GM19395 (cell line): ENCODE measurements around the gene INTS12.
"Not testable (repeated sequence)": the region's sequence is repeated elsewhere in the genome, so short reads cannot be mapped to it uniquely, and the experiment has no call there.

Experiments used
- ATAC-seq: cut with Tn5 transposase; IDR thresholded peaks from one replicate; pipeline ENCODE4 v1.9.1; 2021; ENCODE audit warnings: mild to moderate bottlenecking, moderate library complexity; ENCODE audit not compliant: unreplicated experiment

INTS12 gene

GRCh38 chr4:105708181-105709080 is at the start of gene INTS12, which contains the start of gene GSTCD:
TSS of gene INTS12 (minus strand) at chr4:105708689. CDS start at chr4:105700005, 8,684 bp downstream.
TSS of gene GSTCD (plus strand) at chr4:105708784. CDS start at chr4:105717614, 8,830 bp downstream.
- peak; percentile 86 for ATAC-seq

GRCh38 chr4:105755375-105755774 is 46.9 kb upstream of the INTS12 start:
- ATAC-seq: no peak

GRCh38 chr4:105753361-105753760 is 44.9 kb upstream of the INTS12 start:
- no peak for ATAC-seq

GRCh38 chr4:105751718-105752299 is 43.3 kb upstream of the INTS12 start:
- ATAC-seq: no peak

GRCh38 chr4:105748222-105748621 is 39.7 kb upstream of the INTS12 start:
- no peak for ATAC-seq

GRCh38 chr4:105741548-105741947 is 33.1 kb upstream of the INTS12 start:
- ATAC-seq: no peak

GRCh38 chr4:105735217-105735616 is 26.7 kb upstream of the INTS12 start:
- not testable (repeated sequence) for ATAC-seq

GRCh38 chr4:105729895-105730294 is 21.4 kb upstream of the INTS12 start:
- ATAC-seq: not testable (repeated sequence)

GRCh38 chr4:105725623-105726022 is 17.1 kb upstream of the INTS12 start:
- ATAC-seq: no peak

- ATAC-seq: no peak
These were observed 10.7 kb upstream of the INTS12 start for GRCh38 chr4:105719204-105719603.

- ATAC-seq: no peak
These were observed 7.3 kb upstream of the INTS12 start for GRCh38 chr4:105715692-105716278.

GRCh38 chr4:105714932-105715331 is 6.4 kb upstream of the INTS12 start:
- no peak for ATAC-seq

- ATAC-seq: peak; percentile 56
These were observed 5.6 kb upstream of the INTS12 start for GRCh38 chr4:105714071-105714521.

- ATAC-seq: no peak
These were observed 4.3 kb upstream of the INTS12 start for GRCh38 chr4:105712766-105713165.

GRCh38 chr4:105710678-105711077 is 2.2 kb upstream of the INTS12 start:
- no peak for ATAC-seq

- no peak for ATAC-seq
These were observed 1.6 kb upstream of the INTS12 start for GRCh38 chr4:105710012-105710600.

- ATAC-seq: peak; percentile 43
These were observed 577 bp upstream of the INTS12 start for GRCh38 chr4:105709081-105709450.

- ATAC-seq: no peak
These were observed 708 bp downstream of the INTS12 start for GRCh38 chr4:105707782-105708180.

- no peak for ATAC-seq
These were observed 9.9 kb downstream of the INTS12 start for GRCh38 chr4:105698607-105699006.

- ATAC-seq: not testable (repeated sequence)
These were observed 12.7 kb downstream of the INTS12 start for GRCh38 chr4:105695832-105696231.

- ATAC-seq: not testable (repeated sequence)
These were observed 13.7 kb downstream of the INTS12 start for GRCh38 chr4:105694812-105695211.
